HG02763 (cell line): ENCODE results near the gene SCYL3.
"Not testable (repeated sequence)": the region's sequence is repeated elsewhere in the genome, so short reads cannot be mapped to it uniquely, and the experiment has no call there.

Source experiments
- ATAC-seq: cut with Tn5 transposase; IDR thresholded peaks from one replicate; pipeline ENCODE4 v1.9.1; 2021; ENCODE audit warnings: mild to moderate bottlenecking, moderate library complexity; ENCODE audit not compliant: unreplicated experiment

The SCYL3 gene

DNA sequence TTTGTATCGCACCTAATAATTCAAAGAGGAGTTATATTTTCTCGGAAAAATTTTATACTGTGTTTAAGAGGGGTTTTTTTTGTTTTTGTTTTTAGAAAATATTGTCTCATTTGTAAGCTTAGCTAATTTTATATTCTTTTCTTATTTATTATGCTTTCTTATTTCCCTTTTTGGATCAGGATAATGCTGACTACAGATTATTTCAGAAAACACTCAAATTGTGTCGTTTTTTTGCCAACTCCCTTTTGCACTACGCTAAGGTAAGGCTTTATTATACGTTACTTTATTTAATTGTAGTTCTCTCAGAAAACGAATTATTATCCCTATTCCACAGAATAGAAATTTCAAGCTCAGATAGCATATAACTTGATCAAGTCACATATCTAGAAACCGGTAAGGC is 72.2 kb downstream of the SCYL3 start:
- no peak for ATAC-seq

GRCh38 chr1:169816617-169817016 is 77.1 kb downstream of the SCYL3 start:
- ATAC-seq: no peak

- ATAC-seq: no peak
Measured at GRCh38 chr1:169814265-169814664, 79.4 kb downstream of the SCYL3 start.

DNA sequence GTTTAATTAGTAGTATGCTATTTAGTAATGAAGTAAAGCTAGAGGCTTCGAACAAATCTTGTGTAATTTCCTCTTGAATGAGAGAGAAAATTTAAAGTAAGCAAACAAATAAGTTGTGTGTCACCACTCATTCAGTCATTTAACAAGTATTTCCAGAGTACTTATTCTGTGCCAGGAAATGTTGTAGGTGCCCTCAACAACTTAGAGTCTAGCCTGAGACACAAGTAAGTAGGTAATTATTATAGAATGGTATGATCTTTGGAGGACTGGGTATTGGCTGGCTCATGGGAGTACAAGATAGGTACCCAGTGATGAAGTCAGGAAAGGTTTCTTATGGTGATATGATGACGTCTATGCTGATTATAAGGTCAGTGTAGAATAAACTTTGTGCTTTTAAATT is 81.6 kb downstream of the SCYL3 start:
- ATAC-seq: no peak

GRCh38 chr1:169811418-169812035 is 82.2 kb downstream of the SCYL3 start:
- not testable (repeated sequence) for ATAC-seq

DNA sequence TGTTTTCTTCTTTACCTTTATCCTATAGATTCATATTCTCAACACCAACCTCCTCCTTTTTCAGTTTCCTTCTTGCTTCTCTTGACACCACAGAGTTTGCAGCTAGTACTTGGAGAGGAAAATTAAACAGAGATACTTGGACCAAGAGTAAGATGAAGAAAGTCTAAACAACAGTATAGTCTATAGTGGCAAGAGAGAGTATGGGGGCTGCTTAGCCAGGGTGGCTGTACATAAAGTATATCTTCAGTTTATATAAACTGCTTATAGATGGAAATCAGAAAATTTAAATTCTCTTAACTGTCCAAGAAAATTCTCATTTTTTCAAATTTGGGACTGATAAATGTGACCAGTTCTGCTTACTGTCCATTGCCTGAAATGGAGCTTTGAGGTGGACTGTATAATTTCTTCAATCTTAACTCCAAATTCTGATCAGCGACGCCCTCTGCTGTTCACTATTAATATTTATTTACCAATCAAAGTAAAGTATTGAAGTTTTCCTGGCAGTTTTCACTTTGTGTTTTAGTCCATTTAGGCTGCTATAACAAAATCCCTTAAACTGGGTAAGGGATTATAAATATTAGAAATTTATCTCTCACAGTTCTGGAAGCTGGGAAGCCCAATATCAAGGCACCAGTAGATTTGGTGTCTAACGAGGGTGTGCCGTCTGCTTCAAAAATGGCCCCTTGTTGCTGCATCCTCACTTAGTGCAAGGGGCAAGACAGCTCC is 84.2 kb downstream of the SCYL3 start:
- ATAC-seq: no peak

DNA sequence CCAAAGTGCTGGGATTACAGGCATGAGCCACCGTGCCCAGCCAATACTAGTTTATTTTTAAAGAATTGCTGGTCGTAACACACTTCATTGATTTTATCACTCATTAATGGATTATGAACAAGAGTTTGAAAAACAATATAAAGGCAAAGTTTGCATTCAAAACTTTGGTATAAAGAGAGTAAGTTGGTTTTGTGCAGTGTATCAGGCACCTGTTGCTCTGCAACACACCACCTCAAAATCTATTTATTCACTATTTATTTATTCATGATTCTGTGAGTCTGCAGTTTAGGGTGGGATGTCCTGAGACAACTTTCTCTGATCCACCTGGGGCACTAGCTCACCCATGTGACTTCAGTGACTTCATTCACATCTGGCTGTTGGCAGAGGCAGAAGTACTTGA is 88.8 kb downstream of the SCYL3 start:
- ATAC-seq: no peak

DNA sequence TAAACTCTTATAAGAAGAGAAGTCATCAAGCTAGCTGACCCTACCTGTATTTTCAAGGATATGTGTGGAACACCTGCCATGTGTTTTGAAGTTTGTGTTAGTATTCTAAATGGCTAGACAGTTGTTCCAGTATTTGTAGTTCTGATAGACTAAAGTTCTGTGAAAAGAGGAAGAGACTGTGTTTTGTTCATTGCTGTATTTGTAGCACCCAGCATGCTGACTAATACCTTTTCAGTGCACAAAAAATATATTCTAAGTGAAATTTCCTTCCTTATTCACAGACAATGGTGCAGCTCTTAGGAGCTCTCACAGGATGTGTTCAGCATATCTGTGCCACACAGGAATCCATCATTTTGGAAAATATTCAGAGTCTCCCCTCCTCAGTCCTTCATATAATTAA is 90.8 kb downstream of the SCYL3 start:
- no peak for ATAC-seq
